ENCODE measurements around the gene CEP20. TPM values are rescaled to one million over a fixed set of nuclear protein-coding genes. Genes with fewer than 3 reads are reported as not detected.
"Not testable (repeated sequence)": the region's sequence is repeated elsewhere in the genome, so short reads cannot be mapped to it uniquely, and the experiment has no call there.

CEP20 gene
- total RNA-seq, 2 donors from 2014 or later, result 25.7 to 25.8 TPM

DNA sequence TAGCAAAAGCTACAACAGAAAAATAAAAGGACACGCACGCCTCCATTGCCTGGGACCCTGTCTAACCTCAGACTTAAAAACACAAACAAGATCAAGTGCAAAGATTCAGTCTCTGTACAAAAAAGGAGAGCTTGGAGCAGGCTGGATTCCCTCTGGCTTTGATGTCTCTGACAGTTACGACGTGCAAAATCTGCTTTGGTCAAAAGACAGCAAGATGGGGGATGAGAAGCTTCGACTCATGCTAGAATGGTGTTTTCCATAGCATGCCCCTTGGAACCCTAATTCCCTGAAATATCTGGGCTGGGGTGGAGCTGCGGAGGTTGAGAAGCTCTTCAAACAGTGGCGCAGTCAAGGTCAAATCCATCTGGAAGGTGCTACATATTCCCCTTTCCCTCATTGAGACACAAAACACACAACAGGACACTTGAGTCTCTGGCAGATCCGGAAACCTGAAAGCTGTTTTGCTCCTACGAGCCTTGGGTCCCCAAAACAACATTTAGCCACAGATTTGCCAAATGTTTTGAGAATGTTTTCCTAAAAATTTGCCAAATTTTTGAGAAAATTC, 40.7 kb downstream of the CEP20 start:
- intact Hi-C loops (cut with DNase I), result loop anchor here in 1 of 2 donors (10.0 kb wide), 1 partner anchor 53 kb away; no protein-coding TSS in a partner anchor
- no peak for DNase-seq (ENCODE audit: low spot score)

- intact Hi-C loops (cut with DNase I), result loop anchor here in 1 of 2 donors (10.0 kb wide), 1 partner anchor 52 kb away; no protein-coding TSS in a partner anchor
- DNase-seq (ENCODE audit: low spot score), result no peak
These were observed 41.9 kb downstream of the CEP20 start for GRCh38 chr16:15846510-15846909.

GRCh38 chr16:15843635-15844279, 44.6 kb downstream of the CEP20 start:
- no peak for DNase-seq (ENCODE audit: low spot score)
- intact Hi-C loops (cut with DNase I), result loop anchor here in 1 of 2 donors (10.0 kb wide), 1 partner anchor 49 kb away; no protein-coding TSS in a partner anchor

GRCh38 chr16:15839204-15839603, 49.2 kb downstream of the CEP20 start:
- intact Hi-C loops (cut with DNase I), result not testable (repeated sequence)

DNA sequence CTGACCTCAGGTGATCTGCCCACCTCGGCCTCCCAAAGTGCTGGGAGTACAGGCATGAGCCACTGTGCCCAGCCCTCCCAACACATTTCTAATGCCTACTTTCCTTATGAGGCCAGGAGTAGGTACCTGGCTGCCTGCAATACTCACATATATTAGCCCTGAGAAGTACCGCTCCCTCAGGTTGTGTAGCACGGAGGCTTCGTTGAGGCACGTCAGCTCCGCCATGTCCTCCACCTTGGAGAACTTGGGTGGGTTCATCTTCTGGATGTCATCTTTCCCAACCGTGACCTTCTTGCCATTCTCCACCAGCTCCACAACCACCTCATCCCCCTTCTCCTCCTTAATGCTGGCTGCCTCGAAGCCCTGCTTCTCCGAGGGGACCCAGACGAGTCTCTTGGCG, 50.6 kb downstream of the CEP20 start:
- intact Hi-C loops (cut with DNase I), result no loop called here
- DNase-seq (ENCODE audit: low spot score), result no peak

More at GRCh38 chr16:15839204-15839603, 49.2 kb downstream of the CEP20 start:
- not testable (repeated sequence) for DNase-seq (ENCODE audit: low spot score)

GRCh38 chr16:15836965-15837611, 51.3 kb downstream of the CEP20 start:
- no peak for DNase-seq (ENCODE audit: low spot score)
- intact Hi-C loops (cut with DNase I), result no loop called here

GRCh38 chr16:15836074-15836473, 52.3 kb downstream of the CEP20 start:
- no peak for DNase-seq (ENCODE audit: low spot score)
- intact Hi-C loops (cut with DNase I), result no loop called here

GRCh38 chr16:15835136-15835878, 53.1 kb downstream of the CEP20 start:
- no peak for DNase-seq (ENCODE audit: low spot score)
- intact Hi-C loops (cut with DNase I), result no loop called here

DNA sequence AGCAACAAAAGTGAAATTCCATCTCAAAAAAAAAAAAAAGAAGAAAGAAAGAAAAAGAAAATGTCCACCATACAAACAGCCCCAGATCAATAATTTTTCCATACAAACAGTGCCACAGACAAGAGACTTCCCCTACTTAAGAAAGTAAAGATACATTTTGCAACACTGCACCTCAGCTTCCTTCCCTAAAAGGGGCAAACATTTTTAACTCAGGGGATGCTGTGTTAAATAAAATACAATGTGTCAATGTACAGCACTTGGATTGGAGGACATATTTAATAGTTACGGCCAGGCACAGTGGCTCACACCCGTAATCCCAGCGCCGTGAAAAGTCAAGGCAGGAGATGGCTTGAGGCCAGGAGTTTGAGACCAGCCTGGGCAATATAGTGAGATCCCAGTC, 53.9 kb downstream of the CEP20 start:
- no peak for DNase-seq (ENCODE audit: low spot score)
- intact Hi-C loops (cut with DNase I), result no loop called here

DNA sequence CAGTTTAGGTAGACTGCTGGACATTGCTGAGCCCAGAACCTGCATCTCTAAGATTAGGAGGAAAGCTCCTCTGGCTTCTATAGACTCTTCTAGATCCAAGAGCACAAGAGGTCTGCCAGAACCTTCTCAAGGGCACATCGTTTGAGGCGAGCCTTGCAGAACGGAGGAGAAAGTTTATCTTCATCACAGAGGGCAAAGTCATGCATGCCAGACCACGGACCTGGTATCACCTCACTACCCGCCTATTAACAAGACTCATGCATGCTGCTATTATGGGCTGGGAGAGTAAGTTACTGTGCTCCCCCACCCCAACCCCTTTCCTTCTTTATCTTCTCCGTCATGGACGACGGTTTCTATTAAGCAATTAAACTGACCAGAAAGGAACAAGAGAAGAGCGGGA, 54.9 kb downstream of the CEP20 start:
- intact Hi-C loops (cut with DNase I), result no loop called here
- DNase-seq (ENCODE audit: low spot score), result no peak

GRCh38 chr16:15832241-15832640, 56.2 kb downstream of the CEP20 start:
- intact Hi-C loops (cut with DNase I), result no loop called here
- DNase-seq (ENCODE audit: low spot score), result no peak

DNA sequence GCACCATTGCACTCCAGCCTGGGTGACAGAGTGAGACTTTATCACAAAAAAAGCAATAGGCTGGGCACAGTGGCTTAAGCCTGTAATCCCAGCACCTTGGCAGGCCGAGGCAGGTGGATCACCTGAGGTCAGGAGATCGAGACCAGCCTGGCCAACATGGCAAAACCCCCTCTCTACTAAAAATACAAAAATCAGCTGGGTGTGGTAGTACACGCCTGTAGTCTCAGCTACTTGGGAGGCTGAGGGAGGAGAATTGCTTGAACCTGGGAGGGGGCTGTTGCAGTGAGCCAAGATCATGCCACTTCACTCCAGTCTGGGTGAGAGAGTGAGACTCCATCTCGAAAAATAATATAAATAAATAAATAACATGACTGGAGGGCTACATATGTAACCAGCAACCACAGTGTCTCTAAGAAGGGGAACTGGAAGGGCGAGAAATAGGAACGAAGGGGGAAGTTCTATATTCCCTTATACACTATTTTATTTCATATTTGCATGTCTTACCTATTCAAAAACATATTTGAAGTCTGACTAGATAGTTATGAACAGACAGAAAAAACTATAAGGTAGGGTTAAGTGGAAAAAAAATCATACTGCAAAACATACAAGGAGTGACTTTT, 57.5 kb downstream of the CEP20 start:
- no peak for DNase-seq (ENCODE audit: low spot score)
- intact Hi-C loops (cut with DNase I), result no loop called here

- intact Hi-C loops (cut with DNase I), result no loop called here
These were observed 58.9 kb downstream of the CEP20 start for GRCh38 chr16:15829460-15829859.

DNA sequence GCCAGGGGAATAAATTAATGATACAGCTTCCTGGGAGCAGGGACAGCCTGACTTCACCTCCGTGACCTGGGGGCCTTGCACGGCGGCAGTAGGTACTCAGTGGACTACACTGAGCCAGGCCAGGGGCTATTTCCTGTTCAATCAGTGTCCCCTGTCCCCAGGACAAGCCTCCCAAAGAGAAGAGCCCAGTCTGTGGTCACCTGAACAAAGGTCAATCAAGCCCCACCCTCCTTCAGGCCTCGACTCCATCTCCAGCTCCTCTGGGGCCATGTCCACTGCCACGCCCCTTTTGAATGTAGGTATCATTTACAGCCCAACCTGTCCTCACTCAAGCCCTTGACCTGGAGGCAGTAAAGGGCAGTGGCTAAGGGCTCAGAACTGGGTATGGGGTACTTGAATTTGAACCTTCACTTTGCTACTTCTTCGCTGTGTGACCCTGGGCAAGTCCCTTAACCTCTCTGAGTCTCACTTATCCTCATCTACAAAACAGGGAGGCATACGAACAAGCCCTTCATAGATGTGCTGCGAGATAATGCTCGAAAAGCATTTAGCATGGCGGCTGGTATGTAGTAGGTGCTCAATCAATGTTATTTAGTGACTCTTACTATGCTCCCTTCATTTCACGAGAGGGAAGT, 60.6 kb downstream of the CEP20 start:
- DNase-seq (ENCODE audit: low spot score), result no peak
- intact Hi-C loops (cut with DNase I), result no loop called here

More at GRCh38 chr16:15829460-15829859, 58.9 kb downstream of the CEP20 start:
- DNase-seq (ENCODE audit: low spot score), result peak; percentile 87

- no peak for DNase-seq (ENCODE audit: low spot score)
- intact Hi-C loops (cut with DNase I), result no loop called here
These were observed 61.1 kb downstream of the CEP20 start for GRCh38 chr16:15827299-15827698.

DNA sequence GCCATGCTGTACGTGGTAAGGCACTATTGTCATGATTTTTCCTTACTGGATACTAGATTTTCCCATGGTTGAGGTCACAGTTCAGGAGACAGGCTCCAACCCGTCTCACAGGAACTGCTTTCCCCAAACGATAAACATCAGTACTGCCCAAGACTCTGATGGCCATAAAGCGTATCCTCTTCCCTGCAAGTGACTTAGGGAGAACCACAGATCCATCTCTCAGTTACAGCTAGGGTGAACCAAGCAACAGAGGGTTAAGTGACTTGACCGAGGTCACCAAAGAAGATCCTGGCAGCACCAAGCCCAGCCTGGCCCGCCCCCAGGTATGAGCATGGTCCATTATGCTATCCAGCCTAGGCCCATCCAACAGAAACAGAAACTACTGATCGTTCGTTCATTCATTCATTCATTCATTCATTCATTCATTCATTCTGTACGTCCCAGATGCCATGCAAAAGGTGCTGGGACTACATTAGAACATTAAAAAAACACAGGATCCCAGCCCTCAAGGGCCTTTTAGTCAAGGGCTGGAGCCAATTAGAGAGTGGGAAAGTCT, 62.6 kb downstream of the CEP20 start:
- intact Hi-C loops (cut with DNase I), result no loop called here
- no peak for DNase-seq (ENCODE audit: low spot score)

GRCh38 chr16:15822957-15823356, 65.4 kb downstream of the CEP20 start:
- intact Hi-C loops (cut with DNase I), result no loop called here
- no peak for DNase-seq (ENCODE audit: low spot score)

DNA sequence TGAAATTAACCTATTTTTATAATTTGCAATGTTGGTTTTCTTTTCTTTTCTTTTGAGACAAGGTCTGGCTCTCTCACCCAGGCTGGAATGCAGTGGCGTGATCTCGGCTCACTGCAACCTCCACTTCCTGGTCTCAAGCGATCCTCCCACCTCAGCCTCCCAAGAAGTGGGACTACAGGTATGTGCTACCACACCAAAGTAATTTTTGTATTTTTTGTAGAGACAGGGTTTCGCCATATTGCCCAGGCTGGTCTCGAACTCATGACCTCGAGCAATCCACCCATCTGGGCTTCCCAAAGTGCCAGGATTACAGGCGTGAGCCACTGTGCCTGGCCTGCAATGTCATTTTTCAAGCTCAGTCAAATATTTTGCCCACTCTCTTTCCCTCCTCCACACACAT, 67.6 kb downstream of the CEP20 start:
- DNase-seq (ENCODE audit: low spot score), result no peak
- intact Hi-C loops (cut with DNase I), result no loop called here

GRCh38 chr16:15819046-15819445, 69.4 kb downstream of the CEP20 start:
- intact Hi-C loops (cut with DNase I), result no loop called here

More at GRCh38 chr16:15819046-15819445, 69.4 kb downstream of the CEP20 start:
- no peak for DNase-seq (ENCODE audit: low spot score)

All from posterior vena cava (tissue), 2 donors.